ENCODE data around the gene CACNB1. TPM values are rescaled to one million over a fixed set of nuclear protein-coding genes. Genes with fewer than 3 reads are reported as not detected.
A peak's percentile ranks its signal among the peaks of the same experiment; 100 is the strongest.

Gene CACNB1
- total RNA-seq, 1 donor from 2014 or later: 20.4 TPM

DNA sequence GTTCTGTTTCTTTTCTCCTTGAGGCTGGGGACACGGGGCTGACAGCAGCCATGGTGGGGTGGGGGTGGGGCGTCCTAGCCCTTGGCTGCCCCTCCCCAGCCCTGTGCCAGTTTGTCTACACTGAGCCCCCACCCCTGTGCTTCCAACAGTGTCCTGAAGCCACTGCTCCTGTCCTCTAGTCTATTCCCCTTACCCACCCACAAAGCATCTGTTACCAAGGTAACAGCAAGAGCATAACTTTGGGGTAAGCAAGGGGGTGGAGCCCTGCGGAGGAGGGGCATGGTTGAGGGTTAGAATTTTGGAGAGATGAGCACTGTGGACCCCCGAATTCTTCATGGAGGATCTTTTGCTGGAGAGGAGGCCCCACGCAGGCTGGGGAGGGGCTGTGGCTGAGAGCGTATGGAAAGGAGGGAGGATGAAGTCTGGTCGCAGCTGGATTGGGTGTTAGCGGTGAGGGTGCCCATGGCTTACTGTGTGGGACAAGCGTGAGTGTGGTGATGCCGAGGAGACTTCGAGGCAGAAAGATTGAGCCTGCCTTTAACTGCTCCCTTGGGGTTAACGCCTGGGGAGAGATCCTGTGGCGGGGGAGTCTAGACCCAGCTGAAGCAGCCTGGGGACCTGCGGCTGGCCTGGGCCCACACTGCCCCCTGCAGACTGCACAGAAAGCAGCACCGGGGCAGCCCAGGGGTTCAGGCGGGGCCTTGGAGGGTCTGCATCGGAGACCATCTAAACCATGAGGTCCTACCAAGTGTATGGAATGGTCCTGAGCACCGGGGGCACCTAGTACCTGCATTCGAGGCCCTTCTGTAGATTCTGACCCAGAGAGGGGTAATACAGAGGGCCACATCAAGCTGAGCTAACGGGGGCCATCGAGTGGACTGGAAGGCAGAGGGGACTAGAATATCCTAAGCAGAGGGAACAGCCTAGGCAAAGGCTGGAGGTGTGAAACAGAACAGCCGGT is 34.4 kb upstream of the CACNB1 start:
- Mint-ChIP-seq H3K27me3 (peaks cover 31% of the 10 kb centered on the region), H3K9me3 (no peaks in the 10 kb centered on the region), H3K4me1 (peaks cover 8% of the 10 kb centered on the region), H3K27ac (no peak overlapping the region), H3K36me3 (ENCODE audit: low read depth) (no peaks in the 10 kb centered on the region), H3K4me3 (peak overlapping the region; percentile 43)
- DNase-seq: peak; percentile 84
- intact Hi-C loops (cut with micrococcal nuclease): loop anchor here (1.0 kb wide), 1 partner anchor 25 kb away; no protein-coding TSS in a partner anchor

DNA sequence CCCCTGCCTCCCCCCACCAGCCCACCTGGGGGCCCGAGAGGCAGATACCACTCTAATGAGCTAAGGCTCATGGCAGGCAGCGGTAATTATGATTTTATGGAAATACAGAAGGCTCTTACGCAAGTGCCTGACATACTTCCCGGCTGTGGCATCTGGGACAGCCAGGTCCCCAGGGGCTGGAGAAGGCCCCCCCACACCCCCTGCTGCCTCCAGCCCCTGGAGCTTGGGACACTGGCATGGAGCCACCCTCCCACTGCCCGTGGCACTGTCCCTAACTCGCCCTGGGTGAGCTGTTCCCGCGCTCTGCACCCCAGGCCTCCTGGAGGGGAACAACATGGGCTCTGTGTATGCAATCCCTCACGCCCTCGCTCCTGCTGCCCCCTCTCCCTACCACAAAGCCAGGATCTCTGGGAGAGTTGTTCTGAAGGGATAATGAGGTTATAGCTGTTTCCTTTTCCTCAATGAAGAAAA is 33.7 kb upstream of the CACNB1 start:
- no peaks in the 10 kb centered on the region for H3K36me3 Mint-ChIP-seq (ENCODE audit: low read depth)
- no peaks in the 10 kb centered on the region for H3K9me3 Mint-ChIP-seq
- no peak overlapping the region for H3K4me3 Mint-ChIP-seq
- H3K27me3 Mint-ChIP-seq: peaks cover 36% of the 10 kb centered on the region
- H3K4me1 Mint-ChIP-seq: peaks cover 8% of the 10 kb centered on the region
- DNase-seq: no peak
- intact Hi-C loops (cut with micrococcal nuclease): no loop called here
- no peak overlapping the region for H3K27ac Mint-ChIP-seq

DNA sequence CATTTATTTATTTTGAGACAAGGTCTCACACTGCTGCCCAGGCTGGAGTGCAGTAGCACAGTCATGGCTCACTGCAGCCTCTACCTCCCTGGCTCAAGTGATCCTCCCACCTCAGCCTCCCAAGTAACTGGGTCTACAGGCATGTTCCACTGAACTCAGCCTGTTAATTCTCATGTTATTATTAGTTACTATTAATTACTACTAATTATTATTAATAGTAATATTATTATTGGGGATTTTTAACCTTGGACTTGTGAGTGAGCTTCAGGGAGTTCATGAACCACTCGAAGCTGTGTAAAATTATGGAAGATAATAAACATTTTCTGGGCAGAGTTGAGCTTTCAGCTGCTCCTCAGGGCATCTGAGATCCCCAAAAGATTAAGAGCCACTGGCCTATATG is 32.9 kb upstream of the CACNB1 start:
- peaks cover 40% of the 10 kb centered on the region for H3K27me3 Mint-ChIP-seq
- intact Hi-C loops (cut with micrococcal nuclease): no loop called here
- no peaks in the 10 kb centered on the region for H3K36me3 Mint-ChIP-seq (ENCODE audit: low read depth)
- no peak overlapping the region for H3K4me3 Mint-ChIP-seq
- no peaks in the 10 kb centered on the region for H3K9me3 Mint-ChIP-seq
- no peak for DNase-seq
- peaks cover 10% of the 10 kb centered on the region for H3K4me1 Mint-ChIP-seq
- H3K27ac Mint-ChIP-seq: no peak overlapping the region

DNA sequence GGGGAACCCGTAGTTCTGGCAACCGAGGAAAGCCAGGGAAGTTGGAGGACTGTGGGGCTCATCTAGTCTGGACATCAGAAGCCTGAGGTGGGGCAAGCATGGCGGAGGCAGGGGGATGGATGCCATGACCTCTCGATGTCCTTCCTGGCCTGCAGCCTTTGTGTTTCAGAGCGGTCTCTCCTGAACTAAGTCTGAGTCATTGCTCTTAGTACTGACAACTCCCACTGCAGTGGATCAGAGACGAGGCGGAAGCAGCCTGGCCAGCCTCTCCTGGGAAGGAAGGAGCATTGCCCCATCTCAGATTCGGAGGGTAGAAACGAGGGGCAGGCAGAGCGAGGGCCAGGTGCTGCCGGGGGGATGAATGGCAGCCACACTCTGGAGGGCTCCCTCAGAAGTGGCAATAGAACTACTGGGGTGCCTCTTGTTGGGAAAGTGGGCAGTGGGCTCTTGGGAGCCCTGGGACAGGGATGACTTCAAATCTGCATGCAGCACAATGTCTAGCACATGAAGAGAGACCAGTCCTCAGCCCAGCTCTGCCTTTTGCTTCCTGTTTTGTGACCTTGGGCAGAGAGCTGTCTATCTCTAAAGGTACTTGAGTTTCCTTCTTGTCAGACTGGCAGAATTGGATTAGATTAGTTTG is 31.9 kb upstream of the CACNB1 start:
- no peak overlapping the region for H3K27ac Mint-ChIP-seq
- H3K4me3 Mint-ChIP-seq: no peak overlapping the region
- H3K4me1 Mint-ChIP-seq: peaks cover 10% of the 10 kb centered on the region
- no peaks in the 10 kb centered on the region for H3K9me3 Mint-ChIP-seq
- DNase-seq: no peak
- peaks cover 42% of the 10 kb centered on the region for H3K27me3 Mint-ChIP-seq
- intact Hi-C loops (cut with micrococcal nuclease): no loop called here
- no peaks in the 10 kb centered on the region for H3K36me3 Mint-ChIP-seq (ENCODE audit: low read depth)

DNA sequence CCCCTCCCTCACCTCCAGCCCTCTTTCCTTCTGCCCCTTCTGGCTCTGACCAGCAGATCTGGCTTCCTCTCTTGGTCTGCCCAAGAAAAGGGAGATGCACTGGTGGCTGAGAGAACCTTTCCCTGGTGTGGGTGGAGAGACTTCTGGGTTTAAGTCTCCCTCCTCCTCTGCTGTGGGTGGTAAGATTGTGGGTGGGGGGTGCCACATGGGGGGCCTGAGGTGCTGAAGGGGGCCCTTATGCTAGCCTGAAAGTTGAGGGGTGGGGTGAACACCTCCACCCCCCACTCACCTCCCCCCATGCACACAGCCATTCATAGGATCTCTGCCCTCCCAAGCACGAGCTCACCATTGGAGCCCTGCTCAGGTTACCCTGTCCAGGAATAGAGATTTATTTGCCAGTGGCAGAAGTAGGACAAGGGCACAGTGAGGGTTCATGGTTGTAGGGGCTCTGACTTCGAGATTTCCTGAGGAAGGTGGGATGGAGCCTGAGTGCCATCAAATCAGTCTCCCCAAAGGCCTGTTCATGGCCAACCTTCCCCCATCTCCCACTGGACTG is 30.0 kb upstream of the CACNB1 start:
- peaks cover 10% of the 10 kb centered on the region for H3K4me1 Mint-ChIP-seq
- no peaks in the 10 kb centered on the region for H3K9me3 Mint-ChIP-seq
- no peaks in the 10 kb centered on the region for H3K36me3 Mint-ChIP-seq (ENCODE audit: low read depth)
- H3K27me3 Mint-ChIP-seq: peaks cover 58% of the 10 kb centered on the region
- no peak overlapping the region for H3K4me3 Mint-ChIP-seq
- intact Hi-C loops (cut with micrococcal nuclease): no loop called here
- no peak overlapping the region for H3K27ac Mint-ChIP-seq
- DNase-seq: no peak

DNA sequence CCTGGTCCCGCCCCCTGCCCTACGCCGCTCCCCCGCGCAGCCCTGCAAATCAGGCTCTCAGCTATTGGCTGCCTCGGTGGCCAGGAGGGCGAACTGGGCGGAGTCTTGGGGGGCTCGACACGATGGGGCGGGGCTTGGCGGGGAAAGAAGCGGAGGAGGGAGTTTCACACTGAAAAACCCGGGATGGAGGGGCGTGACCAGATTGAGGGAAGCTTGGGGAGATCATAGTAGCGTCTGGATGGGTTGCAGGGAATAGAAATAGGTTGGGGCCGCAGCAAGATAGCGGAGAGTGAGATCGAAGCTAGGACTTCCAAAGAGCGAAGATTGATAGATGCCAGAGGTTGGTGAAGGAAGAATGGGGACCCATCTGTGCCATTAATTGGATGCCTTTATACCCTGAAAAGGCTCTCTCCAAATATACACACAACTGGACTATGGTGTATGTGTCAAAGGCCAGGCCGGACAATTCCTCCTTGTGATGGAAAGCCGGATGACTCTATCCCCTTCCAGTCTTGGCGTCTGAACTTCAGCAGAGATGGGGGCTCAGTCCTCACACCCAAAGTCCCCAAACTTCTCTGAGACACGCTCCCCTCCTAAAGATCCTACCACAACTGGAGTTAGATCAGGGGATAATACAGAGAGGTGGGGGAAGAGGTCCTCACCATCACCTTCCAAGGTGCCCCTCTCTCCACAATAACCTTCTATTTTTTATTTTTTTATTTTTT is 28.7 kb upstream of the CACNB1 start:
- no peaks in the 10 kb centered on the region for H3K9me3 Mint-ChIP-seq
- peak overlapping the region; percentile 74 for H3K4me3 Mint-ChIP-seq
- DNase-seq: peak; percentile 74
- H3K27ac Mint-ChIP-seq: no peak overlapping the region
- H3K27me3 Mint-ChIP-seq: peaks cover 49% of the 10 kb centered on the region
- peaks cover 4% of the 10 kb centered on the region for H3K4me1 Mint-ChIP-seq
- no peaks in the 10 kb centered on the region for H3K36me3 Mint-ChIP-seq (ENCODE audit: low read depth)
- intact Hi-C loops (cut with micrococcal nuclease): no loop called here

DNA sequence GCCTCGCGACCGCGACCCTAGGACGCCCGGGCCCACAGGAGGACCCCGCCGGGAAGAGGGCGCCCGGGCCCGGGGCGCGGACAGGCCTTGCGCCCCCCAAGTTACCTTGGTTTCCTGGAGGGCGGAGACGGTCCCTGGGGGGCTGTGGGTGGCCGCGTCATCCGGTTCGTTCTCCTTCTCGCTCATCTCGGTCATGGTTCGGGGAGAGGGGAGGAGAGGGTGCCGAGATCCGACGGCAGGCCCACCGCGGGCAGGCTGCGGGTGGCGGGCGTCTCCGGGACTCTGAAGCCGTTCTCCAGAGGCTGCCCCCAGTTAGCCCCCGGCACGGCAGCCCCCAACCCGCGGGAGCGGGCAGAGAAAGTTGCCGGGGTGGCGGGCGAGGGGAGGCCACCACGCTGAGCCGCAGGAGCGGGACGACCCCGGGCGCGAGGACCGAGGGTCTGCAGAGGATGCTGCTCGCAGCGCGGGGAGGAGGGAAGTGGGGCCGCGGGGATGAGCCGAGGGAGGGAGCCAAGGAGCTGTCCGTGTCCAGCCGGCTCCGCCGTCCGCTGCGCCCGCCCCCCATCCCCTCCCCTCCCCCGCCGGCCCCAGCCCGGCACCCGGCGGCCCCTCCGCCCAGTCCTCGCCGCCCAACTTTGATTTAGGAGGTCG is 28.0 kb upstream of the CACNB1 start, which contains the start of gene STAC2:
TSS of gene STAC2 (minus strand) at position 638 of the 651 bp plus-strand sequence. CDS start at position 195, 443 bp downstream.
- H3K9me3 Mint-ChIP-seq: no peaks in the 10 kb centered on the region
- H3K27ac Mint-ChIP-seq: no peak within 1 kb of the TSS
- DNase-seq: no peak
- peaks cover 4% of the 10 kb centered on the region for H3K4me1 Mint-ChIP-seq
- peaks cover 46% of the 10 kb centered on the region for H3K27me3 Mint-ChIP-seq
- no peaks in the 10 kb centered on the region for H3K36me3 Mint-ChIP-seq (ENCODE audit: low read depth)
- intact Hi-C loops (cut with micrococcal nuclease): no loop called here
- H3K4me3 Mint-ChIP-seq: peak within 1 kb of the TSS; percentile 74

DNA sequence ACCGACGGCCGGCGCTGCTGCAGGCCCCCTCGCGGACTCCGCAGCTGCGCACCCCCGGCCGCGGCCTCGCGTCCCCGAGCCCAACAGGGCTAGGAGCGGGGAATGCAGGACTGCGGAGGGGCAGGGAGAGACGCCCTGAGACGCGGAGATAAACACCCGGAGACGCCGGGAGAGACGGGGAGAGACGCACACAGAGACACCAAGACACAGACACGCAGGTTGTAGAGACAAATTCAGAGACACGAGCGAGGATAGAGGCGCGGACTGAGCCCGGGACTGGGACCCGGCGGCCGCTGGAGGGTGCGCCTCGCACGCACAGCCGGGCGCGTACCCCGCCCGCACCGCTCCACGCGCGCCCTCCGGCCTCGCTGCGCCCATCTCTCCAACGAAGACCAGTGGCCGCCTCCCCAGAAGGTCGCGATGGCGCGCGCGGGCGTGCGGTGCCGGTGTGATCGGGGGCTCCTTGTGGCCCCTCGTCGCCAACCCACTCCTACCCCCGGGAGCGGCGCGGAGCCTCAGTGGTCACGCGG is 27.4 kb upstream of the CACNB1 start:
- DNase-seq: no peak
- Mint-ChIP-seq H3K4me1 (peaks cover 4% of the 10 kb centered on the region), H3K36me3 (ENCODE audit: low read depth) (no peaks in the 10 kb centered on the region), H3K27me3 (peaks cover 46% of the 10 kb centered on the region), H3K27ac (no peak overlapping the region), H3K9me3 (no peaks in the 10 kb centered on the region), H3K4me3 (peak overlapping the region; percentile 62)
- intact Hi-C loops (cut with micrococcal nuclease): no loop called here

DNA sequence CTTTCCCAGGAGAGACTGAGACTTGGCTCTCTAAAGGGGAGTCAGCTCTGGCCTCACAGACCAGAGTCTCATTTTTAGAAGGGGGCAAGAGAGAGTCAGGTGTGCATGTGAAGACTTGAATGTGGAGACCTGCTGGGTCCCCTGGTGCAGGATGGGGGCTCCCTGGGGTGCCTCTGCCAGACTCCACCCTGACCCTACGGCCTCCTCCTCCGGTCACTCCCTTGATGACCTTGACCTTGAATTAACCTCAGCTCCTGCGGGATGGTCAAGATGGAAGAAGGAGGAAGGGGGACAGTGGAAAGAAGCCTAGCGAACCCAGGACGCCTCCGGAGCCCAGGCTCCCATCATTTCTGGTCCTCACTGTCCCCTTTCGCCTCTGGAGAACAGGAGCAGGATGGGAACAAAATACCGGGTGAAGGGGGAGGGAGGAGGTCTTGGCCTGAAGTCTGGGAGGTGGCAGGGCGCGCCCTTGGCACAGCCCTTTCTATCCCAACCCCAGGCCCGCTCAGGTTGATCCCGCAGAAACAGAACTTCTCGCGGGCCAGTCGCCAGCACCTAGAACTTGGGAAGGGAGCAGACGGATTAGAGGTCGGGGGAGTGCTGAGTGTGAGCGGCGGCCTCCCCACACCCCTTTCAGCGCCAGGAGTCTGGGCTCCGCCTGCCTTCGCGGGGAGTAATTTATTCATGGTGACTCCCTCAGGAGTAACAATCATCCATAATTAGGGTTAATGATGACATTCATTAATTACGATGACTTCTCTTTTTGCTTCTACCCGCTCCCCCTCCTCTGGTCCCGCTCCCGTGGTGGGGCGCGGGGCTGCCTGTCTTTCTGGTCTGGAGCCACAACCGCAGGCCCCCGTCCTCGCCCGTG is 26.7 kb upstream of the CACNB1 start:
- peak overlapping the region; percentile 26 for H3K4me3 Mint-ChIP-seq
- H3K27me3 Mint-ChIP-seq: peaks cover 42% of the 10 kb centered on the region
- intact Hi-C loops (cut with micrococcal nuclease): no loop called here
- no peak overlapping the region for H3K27ac Mint-ChIP-seq
- DNase-seq: no peak
- H3K36me3 Mint-ChIP-seq (ENCODE audit: low read depth): no peaks in the 10 kb centered on the region
- peaks cover 4% of the 10 kb centered on the region for H3K4me1 Mint-ChIP-seq
- H3K9me3 Mint-ChIP-seq: no peaks in the 10 kb centered on the region

DNA sequence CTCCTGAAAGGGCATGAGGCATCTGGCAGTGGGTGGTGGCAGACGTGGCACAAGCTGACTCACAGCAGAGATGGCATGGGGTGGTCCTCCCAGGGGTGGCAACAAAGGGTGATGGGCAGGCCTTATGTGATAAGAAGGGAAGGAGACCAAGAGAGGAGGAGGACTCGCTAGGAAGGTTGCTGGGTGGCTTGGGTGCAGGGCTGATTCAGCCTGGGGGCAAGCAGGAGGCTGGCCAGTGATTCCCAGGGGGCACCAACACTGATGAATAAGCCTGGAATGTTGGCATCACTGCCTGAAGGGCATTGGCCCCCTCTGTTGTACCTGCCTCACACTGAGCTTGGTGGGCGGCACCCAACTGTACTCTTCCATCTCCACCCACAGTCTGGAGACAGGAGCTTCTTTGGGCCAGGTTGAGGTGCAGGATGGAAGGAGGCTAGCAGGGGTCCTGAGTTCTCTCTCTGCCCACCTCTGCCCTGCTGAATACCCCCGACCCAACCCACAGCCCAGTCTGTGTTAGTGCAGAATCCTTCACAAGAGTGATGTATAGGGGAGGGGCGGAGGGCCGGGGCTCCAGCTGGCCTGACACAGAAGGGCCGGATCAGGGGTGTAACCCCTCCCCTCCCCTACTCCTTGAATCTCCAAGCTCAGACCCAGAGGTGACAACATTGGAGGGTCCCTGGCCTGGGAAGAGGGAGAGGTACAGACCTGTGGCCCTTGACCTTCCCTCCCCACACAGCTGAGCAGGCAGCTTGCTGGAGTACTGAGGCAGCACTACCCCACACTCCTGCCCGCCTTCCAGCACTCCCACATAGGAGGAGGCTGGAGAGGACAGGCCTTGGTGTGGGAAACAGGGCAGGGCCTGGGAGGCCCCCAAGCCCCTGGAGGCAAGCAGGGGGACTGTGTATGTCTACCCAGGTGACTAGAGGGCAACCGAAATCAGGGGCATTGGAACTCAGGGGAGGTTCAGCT is 25.7 kb upstream of the CACNB1 start:
- Mint-ChIP-seq H3K4me3 (no peak overlapping the region), H3K9me3 (no peaks in the 10 kb centered on the region), H3K27me3 (peaks cover 43% of the 10 kb centered on the region), H3K4me1 (peaks cover 4% of the 10 kb centered on the region), H3K36me3 (ENCODE audit: low read depth) (no peaks in the 10 kb centered on the region), H3K27ac (no peak overlapping the region)
- intact Hi-C loops (cut with micrococcal nuclease): no loop called here
- DNase-seq: no peak

DNA sequence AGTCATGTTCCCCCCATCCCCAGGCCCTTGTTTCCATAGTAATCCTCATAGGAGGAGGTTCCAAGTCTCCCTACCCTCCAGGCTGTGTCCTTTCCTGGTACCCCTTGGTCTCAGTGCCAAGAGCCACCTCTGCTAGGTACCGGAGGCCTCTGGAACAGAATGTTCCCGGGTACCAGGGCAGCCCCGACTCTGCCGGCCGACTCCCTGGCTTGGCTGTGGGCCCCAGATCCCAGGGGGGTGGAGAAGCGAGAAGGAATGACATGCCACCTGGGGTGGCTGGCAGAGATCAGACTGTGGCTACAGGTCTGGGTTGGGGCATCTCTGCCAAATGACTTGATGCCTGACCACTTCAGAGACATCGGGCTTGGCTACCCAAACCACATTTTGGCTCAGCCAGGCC is 24.7 kb upstream of the CACNB1 start:
- Mint-ChIP-seq H3K36me3 (ENCODE audit: low read depth) (no peaks in the 10 kb centered on the region), H3K9me3 (no peaks in the 10 kb centered on the region), H3K4me3 (no peak overlapping the region), H3K4me1 (peaks cover 4% of the 10 kb centered on the region), H3K27me3 (peaks cover 38% of the 10 kb centered on the region), H3K27ac (no peak overlapping the region)
- no peak for DNase-seq
- intact Hi-C loops (cut with micrococcal nuclease): no loop called here

Data from activated CD4-positive, alpha-beta T cell treated with anti-CD3 and anti-CD28 coated beads, Interleukin-2, amount 10 ng/mL, durations not matched to agents 24 days and 14 days (primary cell).